Transverse colon (tissue), 4 donors: ENCODE measurements around the gene PANK3.
A peak's percentile ranks its signal among the peaks of the same experiment; 100 is the strongest.

Source experiments
- EP300 ChIP-seq: sonication (generic); formaldehyde crosslinking; IDR thresholded peaks from one replicate; pipeline ENCODE4 v1.6.1; 2017; ENCODE audit warnings: antibody characterized with exemption, low read depth
- POLR2AphosphoS5 ChIP-seq, 3 donors: sonication (generic); formaldehyde crosslinking; IDR thresholded peaks; one replicate each; pipeline ENCODE4 v1.6.1; 2016; ENCODE audit warnings: antibody characterized with exemption in 3 of 3
- TF ChIP-seq, protein P1 (sequence below), 5 experiments: fragments of 200-600 bp in 3 of 5; fragments of 450-650 bp in 2 of 5; sonication (generic) in 3 of 5; IDR thresholded peaks; 1 replicate in 2 of 5; 2 replicates in 3 of 5; pipeline ENCODE4 v1.5.1; 2016 to 2017; ENCODE audit warnings: antibody characterized with exemption in 5 of 5, inconsistent platforms in 3 of 5, mild to moderate bottlenecking in 2 of 5, moderate library complexity in 1 of 5

DNA sequence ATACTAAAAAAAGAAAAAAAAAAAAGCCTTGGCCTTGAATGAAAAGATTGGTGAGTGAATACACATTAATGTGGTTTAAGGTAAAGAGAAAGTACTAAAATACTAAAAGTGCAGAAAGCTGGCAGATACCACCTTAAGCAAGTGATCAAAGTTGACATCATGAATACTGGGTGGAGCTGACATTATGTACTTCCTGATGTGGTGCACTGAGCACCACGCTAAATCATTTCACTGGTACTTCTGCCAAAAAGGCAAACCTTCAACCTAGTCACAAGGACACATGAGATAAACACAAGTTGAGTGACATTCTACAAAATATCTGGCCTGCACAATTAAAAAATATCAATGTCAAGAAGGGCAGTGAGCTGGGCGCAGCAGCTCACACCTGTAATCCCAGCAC lies 33.8 kb upstream of the PANK3 start:
- TF ChIP-seq, protein P1, sequence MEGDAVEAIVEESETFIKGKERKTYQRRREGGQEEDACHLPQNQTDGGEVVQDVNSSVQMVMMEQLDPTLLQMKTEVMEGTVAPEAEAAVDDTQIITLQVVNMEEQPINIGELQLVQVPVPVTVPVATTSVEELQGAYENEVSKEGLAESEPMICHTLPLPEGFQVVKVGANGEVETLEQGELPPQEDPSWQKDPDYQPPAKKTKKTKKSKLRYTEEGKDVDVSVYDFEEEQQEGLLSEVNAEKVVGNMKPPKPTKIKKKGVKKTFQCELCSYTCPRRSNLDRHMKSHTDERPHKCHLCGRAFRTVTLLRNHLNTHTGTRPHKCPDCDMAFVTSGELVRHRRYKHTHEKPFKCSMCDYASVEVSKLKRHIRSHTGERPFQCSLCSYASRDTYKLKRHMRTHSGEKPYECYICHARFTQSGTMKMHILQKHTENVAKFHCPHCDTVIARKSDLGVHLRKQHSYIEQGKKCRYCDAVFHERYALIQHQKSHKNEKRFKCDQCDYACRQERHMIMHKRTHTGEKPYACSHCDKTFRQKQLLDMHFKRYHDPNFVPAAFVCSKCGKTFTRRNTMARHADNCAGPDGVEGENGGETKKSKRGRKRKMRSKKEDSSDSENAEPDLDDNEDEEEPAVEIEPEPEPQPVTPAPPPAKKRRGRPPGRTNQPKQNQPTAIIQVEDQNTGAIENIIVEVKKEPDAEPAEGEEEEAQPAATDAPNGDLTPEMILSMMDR (IDR thresholded peaks at IDR 0.05), result no peak
- peak in 1 of 3 donors; percentile 59 for TF ChIP-seq POLR2AphosphoS5 (IDR thresholded peaks at IDR 0.05)
- no peak for TF ChIP-seq EP300
